NB4 (cell line): ENCODE results near the gene ADAMTS12.

Source experiments
- DNase-seq: peaks from one replicate; pipeline ENCODE4 v3.0.0; 2010; ENCODE audit warnings: low read depth
- H3K4me3 ChIP-seq: one replicate; pipeline ENCODE4 v1.5.1; 2011; ENCODE audit warnings: mild to moderate bottlenecking, low read depth, low read length, moderate library complexity
- MYC ChIP-seq: IDR thresholded peaks from 2 replicates; pipeline ENCODE4 v1.6.1; 2011; ENCODE audit warnings: low read depth, low read length
- POLR2A ChIP-seq: IDR thresholded peaks from 2 replicates; pipeline ENCODE4 v1.6.1; 2011; ENCODE audit warnings: mild to moderate bottlenecking; ENCODE audit not compliant: insufficient read length; ENCODE audit errors: extremely low read depth
- TF ChIP-seq, protein P1 (sequence below): IDR thresholded peaks from 2 replicates; pipeline ENCODE4 v1.6.1; 2011; ENCODE audit warnings: low read depth, low read length
- TF ChIP-seq, protein P2 (sequence below): IDR thresholded peaks from one replicate; pipeline ENCODE4 v1.5.1; 2012; ENCODE audit warnings: low read depth, low read length

ADAMTS12 gene

GRCh38 chr5:33817301-33817700 is 74.5 kb downstream of the ADAMTS12 start:
- TF ChIP-seq, protein P1, sequence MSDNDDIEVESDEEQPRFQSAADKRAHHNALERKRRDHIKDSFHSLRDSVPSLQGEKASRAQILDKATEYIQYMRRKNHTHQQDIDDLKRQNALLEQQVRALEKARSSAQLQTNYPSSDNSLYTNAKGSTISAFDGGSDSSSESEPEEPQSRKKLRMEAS: no peak
- TF ChIP-seq, protein P2, sequence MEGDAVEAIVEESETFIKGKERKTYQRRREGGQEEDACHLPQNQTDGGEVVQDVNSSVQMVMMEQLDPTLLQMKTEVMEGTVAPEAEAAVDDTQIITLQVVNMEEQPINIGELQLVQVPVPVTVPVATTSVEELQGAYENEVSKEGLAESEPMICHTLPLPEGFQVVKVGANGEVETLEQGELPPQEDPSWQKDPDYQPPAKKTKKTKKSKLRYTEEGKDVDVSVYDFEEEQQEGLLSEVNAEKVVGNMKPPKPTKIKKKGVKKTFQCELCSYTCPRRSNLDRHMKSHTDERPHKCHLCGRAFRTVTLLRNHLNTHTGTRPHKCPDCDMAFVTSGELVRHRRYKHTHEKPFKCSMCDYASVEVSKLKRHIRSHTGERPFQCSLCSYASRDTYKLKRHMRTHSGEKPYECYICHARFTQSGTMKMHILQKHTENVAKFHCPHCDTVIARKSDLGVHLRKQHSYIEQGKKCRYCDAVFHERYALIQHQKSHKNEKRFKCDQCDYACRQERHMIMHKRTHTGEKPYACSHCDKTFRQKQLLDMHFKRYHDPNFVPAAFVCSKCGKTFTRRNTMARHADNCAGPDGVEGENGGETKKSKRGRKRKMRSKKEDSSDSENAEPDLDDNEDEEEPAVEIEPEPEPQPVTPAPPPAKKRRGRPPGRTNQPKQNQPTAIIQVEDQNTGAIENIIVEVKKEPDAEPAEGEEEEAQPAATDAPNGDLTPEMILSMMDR: no peak
- TF ChIP-seq POLR2A (no peak), MYC (no peak)
- no peak for DNase-seq
- H3K4me3 ChIP-seq: no peak overlapping the region

- TF ChIP-seq, protein P1: no peak
- TF ChIP-seq, protein P2: no peak
- TF ChIP-seq MYC (no peak), POLR2A (no peak)
- DNase-seq: no peak
- H3K4me3 ChIP-seq: no peak overlapping the region
These were observed 75.0 kb downstream of the ADAMTS12 start for GRCh38 chr5:33816791-33817190.

- TF ChIP-seq, protein P2: no peak
- TF ChIP-seq MYC (no peak), POLR2A (no peak)
- TF ChIP-seq, protein P1: no peak
These were observed 79.0 kb downstream of the ADAMTS12 start for GRCh38 chr5:33812746-33813145.

DNA sequence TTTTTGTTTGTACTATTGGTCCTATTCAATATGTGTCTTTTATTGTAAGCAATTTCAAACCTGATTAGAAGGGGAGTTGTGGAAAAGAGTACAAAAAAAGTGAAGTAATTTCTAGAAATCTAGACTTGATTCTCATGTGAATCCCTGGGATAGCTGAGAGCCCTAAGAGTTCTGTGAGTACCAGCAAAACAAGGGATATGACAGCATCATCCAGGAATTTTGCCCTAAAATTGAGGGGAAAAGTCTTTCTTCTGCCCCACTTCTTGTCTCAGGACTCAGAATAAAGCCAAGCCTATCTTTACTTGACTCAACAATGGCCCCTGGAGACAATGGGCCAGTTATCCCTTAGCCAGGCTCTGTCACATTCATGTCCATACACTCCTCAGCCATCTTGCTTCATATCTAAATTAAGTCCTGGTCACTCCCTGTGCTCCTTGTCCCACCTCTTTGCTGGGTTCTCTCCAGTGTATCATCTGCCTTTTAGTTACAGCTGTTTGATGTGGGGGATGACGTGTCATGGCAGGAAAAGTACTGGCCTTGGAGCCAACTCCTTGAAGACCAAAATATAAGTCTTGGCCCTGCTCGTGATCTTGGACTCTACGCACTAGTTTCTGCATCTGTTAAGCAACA is 81.2 kb downstream of the ADAMTS12 start:
- TF ChIP-seq, protein P2: no peak
- TF ChIP-seq MYC (no peak), POLR2A (no peak)
- TF ChIP-seq, protein P1: no peak
- no peak for DNase-seq
- H3K4me3 ChIP-seq: no peak overlapping the region

More at GRCh38 chr5:33812746-33813145, 79.0 kb downstream of the ADAMTS12 start:
- no peak overlapping the region for H3K4me3 ChIP-seq
- DNase-seq: no peak

- no peak for TF ChIP-seq MYC
- TF ChIP-seq, protein P1: no peak
- TF ChIP-seq, protein P2: no peak
- TF ChIP-seq POLR2A: no peak
- H3K4me3 ChIP-seq: no peak overlapping the region
- no peak for DNase-seq
These were observed 81.9 kb downstream of the ADAMTS12 start for GRCh38 chr5:33809936-33810335.
